GM19023 (cell line): ENCODE results near the gene C10orf67.

Source experiments
- ATAC-seq: cut with Tn5 transposase; IDR thresholded peaks from one replicate; pipeline ENCODE4 v1.9.1; 2021; ENCODE audit warnings: mild to moderate bottlenecking, moderate library complexity; ENCODE audit not compliant: unreplicated experiment

Gene C10orf67

DNA sequence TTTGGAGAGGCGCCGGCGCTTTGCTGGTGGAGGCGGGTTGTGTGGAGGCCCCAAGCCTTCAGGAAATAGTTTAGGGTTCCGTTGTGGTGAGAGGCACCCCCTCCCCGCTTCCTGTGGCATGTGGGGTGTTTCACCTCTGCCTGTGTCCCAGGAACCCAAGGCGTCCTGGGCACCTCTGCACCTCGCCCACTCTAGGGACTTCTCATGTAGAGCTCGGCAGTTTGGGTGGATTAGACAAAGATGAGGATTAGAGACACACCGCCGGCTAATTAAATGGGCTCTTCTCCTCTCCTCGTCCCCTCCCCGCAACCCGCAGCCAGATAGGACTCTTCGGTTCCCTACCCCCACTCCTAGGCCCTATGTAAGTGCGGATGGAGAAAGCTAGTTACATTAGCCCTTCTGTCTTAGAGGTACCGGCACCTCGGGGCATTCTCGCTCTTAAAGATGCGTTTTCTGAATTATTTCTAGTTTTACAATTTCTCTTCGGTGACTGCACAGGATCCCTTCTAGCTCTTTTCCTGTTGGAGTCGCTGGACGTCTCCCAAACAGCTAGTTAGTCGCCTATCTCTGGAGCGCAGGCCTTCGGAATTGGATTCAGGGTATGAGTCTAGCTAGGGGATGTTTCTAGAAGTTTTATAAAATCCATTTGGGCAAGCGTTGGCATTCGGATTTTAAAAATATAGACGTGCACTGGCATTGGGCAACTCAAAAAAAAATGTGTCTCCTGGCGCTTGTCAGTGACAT, 144.7 kb downstream of the C10orf67 start:
- ATAC-seq: no peak

DNA sequence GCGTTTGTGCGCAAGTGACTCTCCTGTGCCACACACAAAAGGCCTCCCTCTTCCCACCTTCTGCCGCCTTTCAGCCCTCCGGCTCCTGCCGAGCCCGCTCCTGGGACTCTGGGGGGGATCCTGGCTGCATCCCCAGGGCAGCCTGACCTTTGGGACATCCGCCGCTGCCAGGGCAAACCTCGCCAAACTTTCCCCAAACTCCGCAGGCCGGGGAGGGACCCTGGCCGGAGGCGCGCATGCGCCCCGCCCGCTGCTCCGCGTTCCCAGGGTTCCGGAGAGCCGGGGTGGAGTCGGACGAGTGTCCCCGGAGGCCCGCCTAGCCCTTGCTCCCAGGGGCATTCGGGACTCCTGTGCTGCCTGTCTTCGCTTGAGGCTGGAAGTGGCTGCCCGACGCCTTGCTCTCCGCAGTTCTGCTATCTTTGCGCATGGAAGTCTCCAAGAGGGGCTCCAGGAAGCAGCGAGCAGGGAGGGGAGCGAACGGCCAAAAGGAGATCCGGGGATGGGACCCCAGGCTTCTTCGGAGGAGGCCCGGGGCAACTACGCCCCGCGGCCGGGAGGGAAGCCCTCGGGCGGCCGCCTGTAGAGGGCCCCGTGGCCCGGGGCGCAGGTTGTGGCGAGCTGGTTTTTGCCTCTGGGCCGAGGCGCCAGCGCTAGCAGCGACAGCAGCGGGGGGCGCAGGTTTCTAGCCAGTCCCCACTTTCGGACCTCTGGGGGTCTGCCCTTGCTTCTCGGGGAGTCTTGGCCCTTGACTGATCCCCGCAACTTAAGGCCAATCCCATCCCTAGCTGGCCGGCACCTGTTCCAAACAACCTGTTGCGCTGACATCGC, 145.4 kb downstream of the C10orf67 start:
- ATAC-seq: no peak

DNA sequence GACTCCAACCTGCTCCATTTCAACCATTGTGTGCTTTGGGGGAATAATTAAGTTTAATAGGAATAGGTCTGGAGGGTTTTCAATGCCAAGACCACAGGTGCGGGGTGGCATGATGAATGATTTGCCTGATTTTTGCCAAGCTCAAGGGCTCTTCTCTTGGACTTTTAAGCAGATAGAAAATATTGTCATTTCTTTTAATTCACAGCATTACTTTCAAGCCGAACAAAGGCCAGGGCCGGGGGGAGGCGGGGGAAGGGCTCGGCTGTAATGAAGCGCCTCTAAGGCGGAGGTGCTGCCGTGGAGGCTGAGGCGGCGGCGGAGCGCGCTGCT, 146.0 kb downstream of the C10orf67 start:
- no peak for ATAC-seq

DNA sequence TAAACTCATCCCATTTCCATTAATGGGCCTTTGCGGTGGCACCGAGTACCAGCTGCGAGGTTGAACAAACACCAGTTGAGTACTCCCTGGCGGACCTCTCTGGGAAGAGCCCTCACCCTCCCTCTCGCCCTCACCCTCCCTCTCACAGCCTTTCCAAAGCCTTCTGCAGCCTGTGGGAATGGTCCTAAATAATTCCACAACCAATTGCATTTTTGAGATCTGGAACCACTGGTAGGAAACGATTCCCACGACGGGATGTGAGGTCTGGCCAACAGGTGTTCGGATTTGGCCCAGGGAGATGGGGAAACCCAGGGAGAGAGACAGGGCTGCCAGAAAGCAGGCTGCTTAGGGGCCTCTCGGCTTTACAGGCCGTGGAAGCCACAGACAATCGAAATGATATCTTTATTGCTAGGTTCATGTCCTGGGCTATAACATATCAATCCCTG, 147.2 kb downstream of the C10orf67 start:
- ATAC-seq: no peak

DNA sequence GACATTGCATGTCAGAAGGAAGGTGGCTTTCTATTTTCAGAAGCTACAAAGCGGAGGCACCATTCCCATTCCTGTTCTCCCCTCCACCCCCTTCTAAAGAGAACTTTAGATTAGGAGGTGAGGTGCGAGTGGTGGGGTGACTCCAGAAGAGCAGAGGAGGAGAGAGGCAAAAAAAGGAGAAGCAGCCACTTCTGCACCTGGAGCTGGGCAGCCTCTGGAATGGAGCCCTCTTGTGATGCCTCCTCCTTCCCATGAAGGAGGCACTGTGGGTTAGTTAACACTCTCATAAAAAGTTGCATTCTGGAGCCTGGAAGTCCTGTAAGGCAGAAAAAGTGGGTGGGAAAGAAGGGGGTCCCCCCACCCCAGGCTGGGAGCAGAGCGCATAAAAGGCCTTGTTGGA, 147.7 kb downstream of the C10orf67 start:
- ATAC-seq: no peak

DNA sequence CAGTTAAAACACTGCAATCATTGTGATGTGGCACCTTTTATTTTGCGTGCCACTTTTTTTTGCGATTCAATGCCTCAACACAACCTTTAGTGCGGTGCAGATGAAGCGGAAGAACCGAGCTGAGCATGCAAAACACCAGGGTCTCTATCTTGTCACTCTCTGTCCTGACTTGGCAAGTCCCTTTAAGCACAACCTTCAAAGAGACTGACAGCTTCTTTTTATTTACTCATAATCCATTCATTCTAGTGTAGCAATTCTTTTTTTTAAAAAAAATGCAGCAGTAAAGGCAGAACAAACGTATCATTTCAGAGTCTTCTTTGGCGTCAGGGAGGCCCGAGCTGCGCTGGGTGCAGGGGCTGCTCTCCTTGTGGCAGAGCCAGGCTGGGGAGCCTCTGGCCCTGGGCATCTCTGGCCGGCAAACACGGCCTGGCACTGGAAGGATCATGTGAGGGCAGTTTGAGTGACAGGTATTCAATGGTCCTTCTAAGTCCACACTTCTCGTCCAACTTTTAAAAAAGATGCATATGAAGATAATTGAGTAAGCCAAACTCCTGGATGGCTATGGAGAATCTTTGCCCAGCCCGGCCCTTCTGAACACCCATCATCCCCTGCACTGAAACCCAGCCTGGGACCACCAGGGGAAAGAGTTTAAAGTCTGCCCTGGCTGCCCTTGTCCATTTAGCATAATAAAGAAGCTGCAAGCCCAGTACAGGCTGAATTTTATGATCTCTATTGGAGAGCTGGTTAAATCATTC, 148.6 kb downstream of the C10orf67 start:
- no peak for ATAC-seq

DNA sequence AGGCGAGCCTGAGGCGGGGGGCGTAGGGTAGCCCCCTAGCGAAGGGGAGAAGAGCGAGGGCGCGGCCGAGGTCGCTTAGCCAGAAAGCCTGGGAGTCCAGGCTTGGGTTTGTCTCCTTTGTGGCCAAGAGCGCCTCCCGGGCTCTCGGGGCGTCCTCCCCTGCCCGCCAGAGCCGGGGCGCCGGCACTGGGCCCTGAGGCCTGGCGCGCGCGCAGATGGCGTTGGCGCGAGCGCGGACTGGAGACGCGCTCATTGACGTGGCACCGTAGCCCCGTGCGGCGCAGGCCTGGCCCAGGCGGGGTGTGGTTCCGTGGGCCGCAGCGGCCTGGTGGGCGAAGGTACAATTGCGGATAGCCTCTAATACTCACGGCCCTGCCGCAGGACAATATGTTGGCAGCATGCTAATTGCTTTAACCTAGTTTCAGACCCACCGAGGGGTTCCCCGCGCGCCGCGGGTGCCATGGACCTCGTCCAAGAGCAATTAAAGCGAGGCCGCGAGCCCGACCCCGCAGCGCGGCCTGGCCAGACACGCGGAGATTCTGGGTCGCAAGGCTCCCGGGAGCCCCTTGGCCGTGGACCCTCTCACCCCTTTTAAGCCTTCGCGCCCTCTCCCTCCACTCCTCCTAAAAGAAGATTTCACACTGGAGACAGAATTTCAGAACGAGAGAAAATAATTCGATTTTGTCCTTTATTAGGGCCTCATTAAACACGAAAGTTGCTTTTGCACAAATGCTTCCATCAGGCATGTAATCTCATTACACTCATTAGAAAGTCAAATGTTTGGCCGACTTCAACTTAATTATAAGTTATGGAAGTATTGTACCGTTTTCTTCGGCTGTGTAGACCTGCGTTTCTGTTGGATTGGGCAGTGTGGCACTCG, 149.4 kb downstream of the C10orf67 start:
- ATAC-seq: no peak

DNA sequence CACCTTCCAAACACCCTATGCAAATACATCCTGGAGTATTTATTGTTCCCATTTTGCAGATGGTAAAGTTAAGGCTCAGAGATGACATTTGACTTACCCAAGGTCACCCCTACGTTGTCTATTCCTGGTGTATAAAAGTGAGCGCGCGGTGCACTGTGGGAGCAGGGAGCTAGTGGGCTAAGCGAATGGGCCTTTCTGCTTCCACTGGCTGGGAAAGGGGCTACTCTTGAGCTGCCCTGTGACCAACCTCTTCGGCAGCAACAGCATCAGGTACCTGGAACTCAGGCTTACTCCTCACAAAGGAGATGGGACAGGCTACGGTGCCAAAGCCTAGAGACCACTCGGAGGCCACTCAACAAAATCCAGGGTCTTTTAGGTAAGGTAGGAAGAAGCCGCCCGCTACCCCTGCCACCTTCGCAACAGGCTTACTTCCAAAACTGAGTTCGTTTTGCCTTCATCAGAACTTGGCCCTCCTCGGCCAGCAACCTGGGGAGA, 150.1 kb downstream of the C10orf67 start:
- no peak for ATAC-seq

DNA sequence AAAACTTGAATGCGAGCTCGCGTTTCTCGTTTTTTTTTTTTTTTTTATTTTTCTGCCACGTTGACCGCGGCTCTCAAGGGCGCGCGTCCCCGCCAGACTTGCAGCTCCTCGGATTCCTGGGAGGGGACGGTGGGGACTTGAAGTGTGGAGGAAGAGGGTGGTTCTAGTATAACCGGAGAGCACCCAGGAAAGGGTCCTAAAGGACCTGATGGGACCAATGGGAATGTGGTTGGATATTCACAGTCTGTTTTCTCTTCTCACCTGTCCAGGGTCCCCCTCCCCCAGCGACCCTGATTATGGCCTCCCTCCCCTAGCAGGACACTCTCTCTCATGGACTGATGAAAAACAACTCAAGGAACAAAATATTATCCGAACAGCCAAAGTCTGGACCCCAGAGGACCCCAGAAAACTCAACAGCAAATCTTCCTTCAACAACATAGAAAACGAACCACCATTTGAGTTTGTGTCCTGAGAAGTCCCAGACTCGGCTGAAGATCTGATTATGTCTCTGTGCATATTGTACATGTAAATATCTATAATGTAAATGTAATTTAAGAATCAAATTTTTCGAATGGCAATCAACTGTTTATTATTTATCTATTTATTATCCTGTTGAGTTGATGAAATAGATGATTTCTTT, 151.0 kb downstream of the C10orf67 start:
- no peak for ATAC-seq

DNA sequence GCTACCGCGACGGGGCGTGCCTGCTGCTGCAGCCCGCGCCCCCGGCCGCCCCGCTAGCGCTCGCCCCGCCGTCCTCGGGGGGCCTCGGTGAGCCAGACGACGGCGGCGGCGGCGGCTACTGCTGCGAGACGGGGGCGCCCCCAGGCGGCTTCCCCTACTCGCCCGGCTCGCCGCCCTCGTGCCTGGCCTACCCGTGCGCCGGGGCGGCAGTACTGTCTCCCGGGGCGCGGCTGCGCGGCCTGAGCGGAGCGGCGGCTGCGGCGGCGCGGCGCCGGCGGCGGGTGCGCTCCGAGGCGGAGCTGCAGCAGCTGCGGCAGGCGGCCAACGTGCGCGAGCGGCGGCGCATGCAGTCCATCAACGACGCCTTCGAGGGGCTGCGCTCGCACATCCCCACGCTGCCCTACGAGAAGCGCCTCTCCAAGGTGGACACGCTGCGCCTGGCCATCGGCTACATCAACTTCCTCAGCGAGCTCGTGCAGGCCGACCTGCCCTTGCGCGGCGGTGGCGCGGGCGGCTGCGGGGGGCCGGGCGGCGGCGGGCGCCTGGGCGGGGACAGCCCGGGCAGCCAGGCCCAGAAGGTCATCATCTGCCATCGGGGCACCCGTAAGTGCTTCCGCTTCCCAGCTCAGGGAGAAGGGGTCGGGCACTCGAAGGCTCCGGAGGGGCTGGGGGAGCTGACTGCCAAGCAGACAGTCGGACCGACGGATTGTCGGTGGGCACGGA, 151.7 kb downstream of the C10orf67 start:
- no peak for ATAC-seq

DNA sequence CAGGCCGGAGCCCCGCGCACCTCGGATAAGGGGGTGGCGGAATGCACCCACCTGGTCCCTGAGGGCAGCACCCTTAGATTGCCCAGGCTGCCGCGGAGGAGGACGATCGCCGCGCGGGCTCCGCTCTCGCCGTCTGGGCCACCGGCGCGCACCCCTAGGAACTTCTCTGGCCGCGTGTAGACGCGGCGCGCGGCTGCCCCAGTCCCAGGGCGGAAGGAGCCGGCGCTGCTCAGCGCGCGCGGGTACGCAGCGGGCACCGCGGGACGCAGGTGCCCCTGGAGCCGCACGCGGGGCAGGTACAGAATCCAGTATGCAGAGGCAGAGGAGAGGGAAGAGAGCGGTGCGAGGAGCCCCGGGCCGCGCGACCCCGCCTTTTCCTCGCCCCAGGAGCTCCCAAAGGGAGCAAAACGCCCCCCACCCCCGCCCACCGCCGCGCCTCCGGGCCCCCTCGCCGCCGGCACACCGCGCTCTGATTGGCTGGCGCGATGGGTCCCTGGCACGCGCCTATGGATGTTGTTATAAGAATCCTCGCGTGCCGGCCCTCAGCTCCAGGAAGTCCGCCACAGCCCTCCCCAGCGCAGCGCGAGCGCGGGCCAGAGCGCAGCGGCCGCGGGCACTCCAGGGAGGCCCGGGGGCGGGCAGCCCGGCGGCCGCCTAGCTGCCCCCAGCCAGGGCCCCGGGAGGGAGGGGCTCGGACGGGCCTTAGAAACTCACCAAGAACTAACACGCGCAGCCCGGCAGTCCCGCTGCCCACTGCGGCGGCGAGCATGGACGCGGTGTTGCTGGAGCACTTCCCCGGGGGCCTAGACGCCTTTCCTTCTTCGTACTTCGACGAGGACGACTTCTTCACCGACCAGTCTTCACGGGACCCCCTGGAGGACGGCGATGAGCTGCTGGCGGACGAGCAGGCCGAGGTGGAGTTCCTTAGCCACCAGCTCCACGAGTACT, 152.6 kb downstream of the C10orf67 start, which contains the start of gene PTF1A:
TSS of gene PTF1A (plus strand) at position 549 of the 948 bp plus-strand sequence. CDS start at position 768, 219 bp downstream.
- no peak for ATAC-seq

DNA sequence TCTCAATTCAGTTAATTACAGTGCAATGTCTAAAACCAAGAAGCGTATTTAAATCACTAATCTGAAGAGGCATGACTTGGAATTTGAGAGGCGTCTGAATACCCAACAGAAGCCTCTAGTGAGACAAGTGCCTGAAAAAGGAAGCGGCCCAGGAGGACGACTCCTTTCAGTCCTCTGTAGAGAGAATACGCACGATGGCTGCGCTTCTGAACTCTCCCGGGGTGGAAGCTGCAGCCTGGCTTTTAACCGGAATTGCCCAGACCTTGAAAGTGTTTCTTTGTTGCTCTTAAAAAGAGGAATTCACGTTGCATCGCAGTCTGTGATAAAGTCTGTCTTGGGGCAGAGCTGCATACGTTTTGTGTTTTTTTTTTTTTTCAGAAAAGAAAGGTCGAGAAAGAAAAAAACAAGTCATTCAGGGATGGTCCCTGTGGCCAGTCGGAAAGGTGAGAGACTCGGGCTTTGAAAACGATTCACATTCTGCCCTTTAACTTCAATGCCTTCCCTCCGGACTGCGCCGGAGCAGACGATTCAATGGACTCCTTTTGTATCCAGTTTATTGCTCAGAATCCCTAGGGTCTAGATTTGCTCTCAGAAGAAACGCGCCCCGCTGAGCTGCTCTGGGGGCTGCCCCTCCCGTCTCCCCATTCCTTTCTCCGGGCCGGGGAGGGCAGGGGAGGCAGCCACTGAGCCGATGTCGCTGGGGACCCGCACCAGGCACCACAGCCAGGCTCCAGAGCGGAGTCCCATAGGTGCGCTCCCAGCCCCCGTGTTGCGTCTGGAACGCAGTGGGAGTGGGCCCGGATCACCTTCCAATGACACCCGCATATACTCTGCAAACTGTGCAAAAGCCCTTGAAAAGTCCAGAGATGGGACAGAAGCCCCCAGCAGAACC, 153.5 kb downstream of the C10orf67 start:
- ATAC-seq: no peak

DNA sequence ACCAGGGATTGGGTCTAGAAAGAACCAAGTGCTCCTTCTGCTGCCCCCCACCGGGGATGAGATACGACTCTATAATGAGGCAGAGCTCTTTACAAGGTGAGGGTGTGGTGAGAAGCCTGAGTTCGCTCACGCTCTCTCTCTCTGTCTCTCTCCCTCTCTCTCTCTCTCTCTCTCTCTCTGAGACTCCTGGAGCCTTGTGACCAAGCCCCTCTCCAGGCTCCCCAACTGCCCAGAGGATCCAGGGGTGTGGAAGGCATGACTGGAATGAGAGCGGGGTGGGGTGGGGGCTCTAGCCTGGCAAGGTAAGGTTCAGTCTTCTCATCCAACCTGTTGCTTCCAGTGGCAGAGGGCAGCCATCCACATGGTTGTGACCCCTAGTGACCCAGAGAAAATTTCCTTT, 155.6 kb downstream of the C10orf67 start:
- ATAC-seq: no peak

DNA sequence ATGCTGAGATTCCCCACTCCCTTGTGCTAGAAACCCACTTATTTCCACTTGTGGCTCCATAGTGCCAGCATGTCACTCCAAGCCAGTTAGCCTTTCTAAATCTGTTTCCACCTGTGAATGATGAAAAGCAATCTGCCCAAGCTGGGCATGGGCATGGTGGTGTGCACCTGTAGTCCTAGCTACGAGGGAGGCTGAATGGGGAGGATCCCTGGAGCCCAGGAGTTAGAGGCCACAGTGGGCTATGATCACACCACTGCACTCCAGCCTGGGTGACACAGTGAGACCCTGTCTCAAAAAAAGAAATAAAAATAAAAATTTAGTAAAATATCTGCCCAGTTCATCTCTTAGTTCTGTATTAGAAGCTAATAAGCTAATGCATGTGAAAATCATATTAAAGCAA, 157.4 kb downstream of the C10orf67 start:
- no peak for ATAC-seq

DNA sequence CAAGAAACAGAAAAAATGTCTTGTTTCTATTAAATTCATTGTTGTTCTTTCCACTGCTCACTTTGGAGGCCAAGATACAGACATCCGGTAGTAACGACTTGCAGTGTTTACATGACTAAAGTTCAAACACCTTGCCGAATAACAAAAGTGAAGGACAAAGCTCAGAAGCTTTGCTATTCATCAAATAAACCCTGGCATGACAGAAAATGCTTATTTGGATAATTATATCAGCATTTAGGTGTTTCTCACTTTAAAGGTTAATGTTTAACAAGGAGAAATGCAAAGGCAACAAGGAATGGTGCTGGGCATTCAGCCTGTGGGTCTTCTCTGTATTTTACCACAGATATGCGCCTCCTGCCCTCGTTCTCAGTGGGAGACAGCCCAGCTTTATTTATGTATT, 157.9 kb downstream of the C10orf67 start:
- ATAC-seq: no peak

DNA sequence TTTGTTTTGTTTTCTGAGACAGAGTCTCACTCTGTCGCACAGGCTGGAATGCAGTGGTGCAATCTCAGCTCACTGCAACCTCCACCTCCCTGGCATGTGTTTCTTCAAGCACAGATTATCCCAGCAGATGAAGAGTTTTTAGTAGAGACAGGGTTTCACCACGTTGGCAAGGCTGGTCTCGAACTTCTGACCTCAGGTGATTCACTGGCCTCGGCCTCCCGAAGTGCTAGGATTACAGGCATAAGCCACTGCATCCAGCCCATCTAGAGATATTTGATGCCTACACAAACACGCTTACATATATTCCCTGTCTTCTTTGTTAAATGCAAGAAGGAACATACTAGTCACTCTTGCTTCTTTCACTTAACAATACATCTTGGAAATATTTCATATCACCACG, 158.4 kb downstream of the C10orf67 start:
- ATAC-seq: no peak

DNA sequence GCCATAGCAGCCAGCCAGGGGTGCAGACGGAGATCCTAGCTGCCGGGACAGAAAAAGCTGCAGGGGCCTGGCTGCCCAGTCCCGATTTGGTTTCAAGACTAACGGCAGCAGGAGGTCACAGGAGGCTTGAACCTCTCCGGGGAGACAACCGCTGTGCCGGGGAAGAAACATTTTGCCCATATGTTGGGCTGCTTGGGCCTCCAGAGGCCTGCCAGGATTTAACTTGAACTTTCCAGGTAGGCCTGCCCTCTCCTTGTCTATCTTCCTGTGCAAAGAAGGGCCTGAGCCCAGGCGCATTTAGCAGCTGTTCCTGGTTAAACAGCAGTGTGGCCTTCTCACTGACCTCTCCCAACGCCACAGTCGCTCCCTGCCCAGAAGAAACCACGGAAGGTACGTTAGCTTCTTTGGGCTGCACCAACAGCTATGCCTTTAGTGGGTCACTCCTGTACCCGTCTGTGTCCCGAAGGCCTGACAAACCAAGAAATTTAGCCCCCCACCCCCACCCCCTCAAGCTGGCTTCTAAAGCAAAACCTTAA, 169.6 kb downstream of the C10orf67 start:
- ATAC-seq: no peak
